GM21526 (cell line): ENCODE results near the gene ZMIZ2.

Experiments used
- ATAC-seq: cut with Tn5 transposase; IDR thresholded peaks from one replicate; pipeline ENCODE4 v1.9.1; 2021; ENCODE audit warnings: moderate library complexity; ENCODE audit not compliant: unreplicated experiment, low FRiP score

ZMIZ2 gene

GRCh38 chr7:44754802-44755697 lies 6.4 kb downstream of the ZMIZ2 start:
- no peak for ATAC-seq

GRCh38 chr7:44755698-44756627 lies 7.3 kb downstream of the ZMIZ2 start:
- no peak for ATAC-seq

GRCh38 chr7:44756904-44757303 lies 8.3 kb downstream of the ZMIZ2 start:
- ATAC-seq: no peak

GRCh38 chr7:44757311-44757710 lies 8.7 kb downstream of the ZMIZ2 start:
- ATAC-seq: no peak

- ATAC-seq: no peak
Observed at GRCh38 chr7:44757739-44758138, 9.1 kb downstream of the ZMIZ2 start.

- ATAC-seq: no peak
Observed at GRCh38 chr7:44759246-44759645, 10.6 kb downstream of the ZMIZ2 start.

- no peak for ATAC-seq
Observed at GRCh38 chr7:44760034-44760580, 11.5 kb downstream of the ZMIZ2 start.

- ATAC-seq: no peak
Observed at GRCh38 chr7:44761207-44762161, 12.8 kb downstream of the ZMIZ2 start.

- ATAC-seq: no peak
Observed at GRCh38 chr7:44762300-44762699, 13.7 kb downstream of the ZMIZ2 start.

- no peak for ATAC-seq
Observed at GRCh38 chr7:44762726-44763522, 14.3 kb downstream of the ZMIZ2 start.

- no peak for ATAC-seq
Observed at GRCh38 chr7:44764081-44764480, 15.4 kb downstream of the ZMIZ2 start.

- ATAC-seq: no peak
Observed at GRCh38 chr7:44764665-44765578, 16.3 kb downstream of the ZMIZ2 start.

GRCh38 chr7:44765579-44766415 lies 17.1 kb downstream of the ZMIZ2 start:
- no peak for ATAC-seq

GRCh38 chr7:44766416-44766801 lies 17.8 kb downstream of the ZMIZ2 start:
- ATAC-seq: no peak

GRCh38 chr7:44767134-44767911 lies 18.7 kb downstream of the ZMIZ2 start:
- no peak for ATAC-seq

GRCh38 chr7:44767912-44768627 lies 19.4 kb downstream of the ZMIZ2 start:
- no peak for ATAC-seq
